Small intestine (tissue), 7 donors: ENCODE measurements around the gene SH3GL1. TPM values are rescaled to one million over a fixed set of nuclear protein-coding genes. Genes with fewer than 3 reads are reported as not detected.
A peak's percentile ranks its signal among the peaks of the same experiment; 100 is the strongest.
"Not testable (repeated sequence)": the region's sequence is repeated elsewhere in the genome, so short reads cannot be mapped to it uniquely, and the experiment has no call there.

ENCODE experiments used
- DNase-seq, 2 donors: peaks; one replicate each; pipeline versions ENCODE4 v3.0.0 to v3.0.0-alpha.2; 2013
- FAIRE-seq: peaks from 2 replicates; lab custom pipeline; 2012; peaks lifted over from hg19 to GRCh38; lab: Jason Lieb, UNC
- H3K27ac ChIP-seq, 3 donors: one replicate each; pipeline ENCODE4 v1.5.1; 2013; ENCODE audit warnings: low read length in 2 of 3, mild to moderate bottlenecking in 2 of 3, control low read depth in 1 of 3, inconsistent platforms in 1 of 3, low read depth in 1 of 3, moderate library complexity in 1 of 3
- H3K27me3 ChIP-seq, 3 donors: one replicate each; pipeline ENCODE4 v1.6.1; 2013; ENCODE audit warnings: low read length in 3 of 3, inconsistent platforms in 1 of 3; ENCODE audit not compliant: control insufficient read depth in 3 of 3, insufficient read depth in 3 of 3
- H3K36me3 ChIP-seq, 3 donors: one replicate each; pipeline ENCODE4 v1.6.1; 2013; ENCODE audit warnings: low read length in 3 of 3, inconsistent platforms in 1 of 3, low read depth in 1 of 3, mild to moderate bottlenecking in 1 of 3, moderate library complexity in 1 of 3; ENCODE audit not compliant: control insufficient read depth in 3 of 3, insufficient read depth in 2 of 3
- H3K4me1 ChIP-seq, 3 donors: one replicate each; pipeline ENCODE4 v1.6.1; 2013; ENCODE audit warnings: low read length in 2 of 3, inconsistent platforms in 1 of 3, low read depth in 1 of 3, mild to moderate bottlenecking in 1 of 3, moderate library complexity in 1 of 3; ENCODE audit not compliant: control insufficient read depth in 3 of 3, insufficient read depth in 2 of 3
- H3K4me3 ChIP-seq, 3 donors: one replicate each; pipeline ENCODE4 v1.5.1; 2013; ENCODE audit warnings: low read length in 3 of 3, control low read depth in 1 of 3, inconsistent platforms in 1 of 3, low read depth in 1 of 3, mild to moderate bottlenecking in 1 of 3, moderate library complexity in 1 of 3
- H3K9me3 ChIP-seq, 2 donors: one replicate each; pipeline ENCODE4 v1.6.1; 2013; ENCODE audit warnings: low read depth in 1 of 2, low read length in 1 of 2; ENCODE audit not compliant: control insufficient read depth in 2 of 2, insufficient read depth in 1 of 2
- WGBS, 3 donors: extraction: QIAGEN DNeasy Blood & Tissue Kit; methylation state at CpG; one replicate each; pipeline ENCODE4 v1.1.7; 2013; 5-methylcytosine and 5-hydroxymethylcytosine counted together
- polyA plus RNA-seq, 4 donors: library from polyadenylated mRNA; stranded (reverse) in 3 of 4; unstranded in 1 of 4; fragments of 200-250 nt in 3 of 4; fragments of 120-200 nt in 1 of 4; gene quantifications; one replicate each; pipeline versions ENCODE4 v1.2.1 to v1.2.3, GENCODE V29; 2013
- donor health status: healthy with polysubstance abuse.
- donor health status: control.
- donor health status: control.
- donor health status: Bipolar disorder and iron deficiency.
- donor health status: healthy.

SH3GL1 gene
- polyA plus RNA-seq, 4 donors, result 64.9 to 132 (median 104) TPM

GRCh38 chr19:4357095-4357797 lies 43.1 kb downstream of the SH3GL1 start:
- no peaks in the 10 kb centered on the region for H3K27me3 ChIP-seq
- WGBS, 3 donors, result 83 to 91% (median 90%) methylated on average over 20 to 23 of the region's 23 CpGs
- peaks cover 0 to 8% (median 0%) of the 10 kb centered on the region in 3 donors for H3K4me1 ChIP-seq
- no peak for DNase-seq
- peaks cover 10 to 86% (median 10%) of the 10 kb centered on the region in 3 donors for H3K36me3 ChIP-seq
- FAIRE-seq, result no peak
- H3K27ac ChIP-seq, result no peak overlapping the region
- no peaks in the 10 kb centered on the region for H3K9me3 ChIP-seq
- no peak overlapping the region for H3K4me3 ChIP-seq

GRCh38 chr19:4354897-4355296 lies 45.5 kb downstream of the SH3GL1 start:
- 83 to 88% (median 84%) methylated on average over 16 to 17 of the region's 17 CpGs for WGBS, 3 donors
- no peaks in the 10 kb centered on the region for H3K9me3 ChIP-seq
- H3K27ac ChIP-seq, result no peak overlapping the region
- no peaks in the 10 kb centered on the region for H3K4me1 ChIP-seq
- H3K36me3 ChIP-seq, result peaks cover 0 to 78% (median 5%) of the 10 kb centered on the region in 3 donors
- FAIRE-seq, result no peak
- DNase-seq, result no peak
- no peak overlapping the region for H3K4me3 ChIP-seq
- no peaks in the 10 kb centered on the region for H3K27me3 ChIP-seq

- H3K27ac ChIP-seq, result no peak overlapping the region
- no peak for FAIRE-seq
- WGBS, 3 donors, result 89 to 96% (median 90%) methylated on average over 12 of the region's 12 CpGs
- DNase-seq, result no peak
- H3K9me3 ChIP-seq, result no peaks in the 10 kb centered on the region
- H3K4me3 ChIP-seq, result no peak overlapping the region
- H3K4me1 ChIP-seq, result no peaks in the 10 kb centered on the region
- H3K36me3 ChIP-seq, result peaks cover 0 to 73% (median 5%) of the 10 kb centered on the region in 3 donors
- H3K27me3 ChIP-seq, result no peaks in the 10 kb centered on the region
These were observed 46.1 kb downstream of the SH3GL1 start for GRCh38 chr19:4354282-4354681.

GRCh38 chr19:4352701-4353121 lies 47.6 kb downstream of the SH3GL1 start:
- Histone ChIP-seq H3K4me1 (no peaks in the 10 kb centered on the region), H3K27ac (no peak overlapping the region), H3K4me3 (no peak overlapping the region), H3K9me3 (no peaks in the 10 kb centered on the region), H3K27me3 (no peaks in the 10 kb centered on the region), H3K36me3 (peaks cover 0 to 67% (median 5%) of the 10 kb centered on the region in 3 donors)
- WGBS, 3 donors, result 32 to 38% (median 32%) methylated on average over 8 to 9 of the region's 9 CpGs
- DNase-seq (peak; percentile 49 to 60), FAIRE-seq (no peak)

GRCh38 chr19:4350726-4351125 lies 49.6 kb downstream of the SH3GL1 start:
- no peak for FAIRE-seq

GRCh38 chr19:4350111-4350510 lies 50.2 kb downstream of the SH3GL1 start:
- Histone ChIP-seq H3K36me3 (peaks cover 0 to 67% (median 5%) of the 10 kb centered on the region in 3 donors), H3K27ac (no peak overlapping the region), H3K27me3 (no peaks in the 10 kb centered on the region), H3K9me3 (peaks cover 0 to 5% of the 10 kb centered on the region in 2 donors), H3K4me1 (no peaks in the 10 kb centered on the region), H3K4me3 (no peak overlapping the region)
- DNase-seq (no peak), FAIRE-seq (no peak)
- 85 to 96% (median 88%) methylated on average over 7 to 8 of the region's 8 CpGs for WGBS, 3 donors

More at GRCh38 chr19:4350726-4351125, 49.6 kb downstream of the SH3GL1 start:
- Histone ChIP-seq H3K27me3 (no peaks in the 10 kb centered on the region), H3K27ac (no peak overlapping the region), H3K36me3 (peaks cover 0 to 64% (median 5%) of the 10 kb centered on the region in 3 donors), H3K4me1 (no peaks in the 10 kb centered on the region), H3K9me3 (peaks cover 0 to 4% of the 10 kb centered on the region in 2 donors), H3K4me3 (no peak overlapping the region)
- 95 to 96% (median 96%) methylated on average over 9 of the region's 9 CpGs for WGBS, 3 donors
- no peak for DNase-seq

- not testable (repeated sequence) for H3K27me3 ChIP-seq, H3K9me3 ChIP-seq, H3K27ac ChIP-seq, DNase-seq, H3K4me3 ChIP-seq, H3K4me1 ChIP-seq, FAIRE-seq
- WGBS, 3 donors, result 94 to 96% (median 95%) methylated on average over 16 of the region's 16 CpGs
- H3K36me3 ChIP-seq, result peaks cover 0 to 58% (median 3%) of the 10 kb centered on the region in 3 donors
These were observed 51.1 kb downstream of the SH3GL1 start for GRCh38 chr19:4349225-4349624.

- no peak for FAIRE-seq
- H3K36me3 ChIP-seq, result peaks cover 0 to 47% (median 3%) of the 10 kb centered on the region in 3 donors
- no peaks in the 10 kb centered on the region for H3K27me3 ChIP-seq
- H3K9me3 ChIP-seq, result peaks cover 0 to 5% of the 10 kb centered on the region in 2 donors
- H3K27ac ChIP-seq, result no peak overlapping the region
- no peak for DNase-seq
- peaks cover 0 to 7% (median 0%) of the 10 kb centered on the region in 3 donors for H3K4me1 ChIP-seq
- 68 to 85% (median 78%) methylated on average over 6 of the region's 6 CpGs for WGBS, 3 donors
- H3K4me3 ChIP-seq, result no peak overlapping the region
These were observed 52.8 kb downstream of the SH3GL1 start for GRCh38 chr19:4347521-4347920.
